Panc1 (cell line): ENCODE results near the gene NFATC2. TPM values are rescaled to one million over a fixed set of nuclear protein-coding genes. Genes with fewer than 3 reads are reported as not detected.

Source experiments
- ATAC-seq: fragments of 200-7000 bp; cut with Tn5 transposase; 2 replicates; pipeline ENCODE4 v1.9.1; 2020; ENCODE audit warnings: mild to moderate bottlenecking, moderate library complexity
- BruUV-seq: library from RNA; stranded (reverse); fragments of 400-500 nt; replicated peaks from 2 replicates; lab custom pipeline; 2021; lab: Mats Ljungman, UMichigan
- CTCF ChIA-PET: fragments of 300-600 bp; sonication (Branson Sonifier 250); formaldehyde crosslinking; loops from one replicate; lab custom pipeline; 2022; ENCODE audit warnings: antibody characterized with exemption; lab: Charles Lee
- POLR2A ChIA-PET: fragments of 300-600 bp; sonication (Branson Sonifier 250); formaldehyde crosslinking; loops from one replicate; lab custom pipeline; 2022; ENCODE audit warnings: antibody characterized with exemption; lab: Charles Lee
- DNase-seq: peaks from one replicate; pipeline ENCODE4 v3.0.0-alpha.2; 2010; ENCODE audit warnings: low read depth, low spot score
- H3K27ac ChIP-seq: 2 replicates; pipeline ENCODE4 v1.5.1; 2011; ENCODE audit warnings: mild to moderate bottlenecking, low read length, inconsistent platforms
- H3K27me3 ChIP-seq: fragments of 200-500 bp; sonication (Bioruptor generic); 2 replicates; pipeline ENCODE4 v1.6.0; 2014; ENCODE audit warnings: low read length, inconsistent platforms; ENCODE audit not compliant: control insufficient read depth, insufficient read depth
- H3K36me3 ChIP-seq: fragments of 200-500 bp; sonication (Bioruptor generic); 2 replicates; pipeline ENCODE4 v1.5.1; 2014; ENCODE audit warnings: inconsistent platforms, mild to moderate bottlenecking, low read length, moderate library complexity; ENCODE audit not compliant: control insufficient read depth, insufficient read depth
- H3K4me1 ChIP-seq: 2 replicates; pipeline ENCODE4 v1.5.1; 2011; ENCODE audit warnings: inconsistent platforms, mild to moderate bottlenecking, low read length, moderate library complexity; ENCODE audit not compliant: control insufficient read depth, insufficient read depth
- H3K4me3 ChIP-seq, 2 experiments: 2 replicates each; pipeline ENCODE4 v1.5.1; 2011 to 2012; ENCODE audit warnings: low read depth in 2 of 2, low read length in 2 of 2, mild to moderate bottlenecking in 2 of 2, inconsistent platforms in 1 of 2, moderate library complexity in 1 of 2
- H3K9me3 ChIP-seq: fragments of 200-500 bp; sonication (Bioruptor generic); 2 replicates; pipeline ENCODE4 v1.5.1; 2014; ENCODE audit warnings: low read depth, mild to moderate bottlenecking, inconsistent platforms, low read length, moderate library complexity; ENCODE audit not compliant: control insufficient read depth, insufficient read depth
- CTCF ChIP-seq: fragments of 450-650 bp; IDR thresholded peaks from 2 replicates; pipeline ENCODE4 v1.5.1; 2017; ENCODE audit warnings: mild to moderate bottlenecking
- POLR2AphosphoS5 ChIP-seq: IDR thresholded peaks from 2 replicates; pipeline ENCODE4 v1.6.1; 2012; ENCODE audit warnings: mild to moderate bottlenecking, low read depth, low read length, moderate library complexity
- REST ChIP-seq, 2 experiments: IDR thresholded peaks; 2 replicates each; pipeline ENCODE4 v1.6.1; 2011 to 2012; ENCODE audit warnings: low read depth in 2 of 2, control low read depth in 1 of 2, low read length in 1 of 2, mild to moderate bottlenecking in 1 of 2, moderate library complexity in 1 of 2; ENCODE audit not compliant: insufficient read depth in 1 of 2
- SIN3A ChIP-seq: IDR thresholded peaks from 2 replicates; pipeline ENCODE4 v1.6.1; 2012; ENCODE audit warnings: low read depth, mild to moderate bottlenecking, low read length, moderate library complexity, borderline replicate concordance; ENCODE audit not compliant: insufficient read depth
- TCF7L2 ChIP-seq: IDR thresholded peaks from 2 replicates; pipeline ENCODE4 v1.6.1; 2011; ENCODE audit warnings: mild to moderate bottlenecking, low read depth, low read length, inconsistent platforms
- in situ Hi-C: cut with HindIII; loops from 2 replicates; pipeline ENCODE4 v1.10.0; 2016; ENCODE audit warnings: low sequenced_read_pairs, low pct_unique_long_range_greater_than_20kb
- intact Hi-C: fragments of 100-400 bp; cut with micrococcal nuclease; formaldehyde crosslinking; loops from one replicate; pipeline ENCODE4 v1.10.0; 2022; ENCODE audit not compliant: unreplicated experiment
- total RNA-seq: library from RNA; stranded (reverse); gene quantifications from one replicate; pipeline ENCODE4 v1.2.1, GENCODE V29; 2021; ENCODE audit not compliant: unreplicated experiment

NFATC2 gene
- total RNA-seq, 1 experiment from 2014 or later, result 10.6 TPM

DNA sequence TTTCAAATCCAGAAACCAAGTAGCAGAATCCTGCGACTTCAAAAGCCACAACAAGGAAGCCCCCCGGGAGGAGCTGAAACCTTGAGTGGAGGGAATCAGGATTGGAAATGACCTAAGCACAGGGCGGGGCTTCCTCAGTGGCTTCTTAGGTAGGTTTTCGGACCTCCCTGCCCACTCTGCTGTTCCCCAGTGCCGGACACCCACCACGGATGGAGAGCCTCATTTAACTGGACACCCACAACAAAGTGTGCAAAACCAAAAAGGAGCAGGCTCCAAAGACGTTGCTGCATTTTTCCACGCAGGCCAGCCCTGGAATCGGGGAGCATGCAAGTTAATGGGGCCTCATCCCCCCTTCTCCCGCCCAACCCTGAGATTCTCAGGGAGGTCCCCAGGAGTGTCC is 144.4 kb downstream of the NFATC2 start:
- intact Hi-C loops, result no loop called here
- POLR2A ChIA-PET, result no interaction called here
- CTCF ChIA-PET, result no interaction called here
- no TSS peak for BruUV-seq
- H3K4me3 ChIP-seq, result no peak overlapping the region
- in situ Hi-C loops, result no loop called here
- H3K4me1 ChIP-seq, result no peaks in the 10 kb centered on the region
- no peaks in the 10 kb centered on the region for H3K27me3 ChIP-seq
- ATAC-seq (no peak), DNase-seq (no peak)
- no peak overlapping the region for H3K27ac ChIP-seq
- H3K9me3 ChIP-seq, result no peaks in the 10 kb centered on the region
- no peak for TF ChIP-seq CTCF
- no peak for TF ChIP-seq SIN3A
- no peak for TF ChIP-seq POLR2AphosphoS5
- TF ChIP-seq REST (IDR thresholded peaks at IDR 0.05; ENCODE audit: insufficient read depth in 1 of 2, low read depth in 2 of 2, low read length in 1 of 2), result no peak
- TF ChIP-seq TCF7L2, result no peak
- H3K36me3 ChIP-seq, result no peaks in the 10 kb centered on the region

DNA sequence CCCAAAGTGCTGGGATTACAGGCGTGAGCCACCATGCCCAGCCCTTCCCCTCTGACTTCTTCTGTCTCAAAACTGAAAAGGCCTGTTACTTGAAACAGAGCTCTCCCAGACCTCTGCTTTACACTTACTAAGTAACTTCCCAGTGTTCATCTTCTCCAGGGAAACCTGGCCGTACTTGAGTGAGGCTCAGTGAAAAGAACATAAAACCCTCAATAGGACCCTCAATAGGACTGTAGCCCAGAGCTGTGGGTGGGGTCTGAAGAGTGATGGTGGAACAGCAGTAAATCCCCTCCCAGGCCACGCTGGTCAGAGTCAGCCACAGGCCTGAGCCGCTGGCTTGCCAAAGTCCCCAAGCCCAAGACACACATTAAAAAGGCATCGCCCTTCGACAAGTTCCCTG is 145.4 kb downstream of the NFATC2 start:
- Histone ChIP-seq H3K4me1 (no peaks in the 10 kb centered on the region), H3K9me3 (no peaks in the 10 kb centered on the region), H3K27me3 (no peaks in the 10 kb centered on the region), H3K4me3 (no peak overlapping the region), H3K36me3 (no peaks in the 10 kb centered on the region), H3K27ac (no peak overlapping the region)
- intact Hi-C loops (no loop called here), in situ Hi-C loops (no loop called here)
- no peak for DNase-seq
- no peak for ATAC-seq
- POLR2A ChIA-PET, result no interaction called here
- no peak for TF ChIP-seq CTCF
- no peak for TF ChIP-seq TCF7L2
- TF ChIP-seq SIN3A, result no peak
- no peak for TF ChIP-seq POLR2AphosphoS5
- no peak for TF ChIP-seq REST (IDR thresholded peaks at IDR 0.05; ENCODE audit: insufficient read depth in 1 of 2, low read depth in 2 of 2, low read length in 1 of 2)
- CTCF ChIA-PET, result no interaction called here
- BruUV-seq, result no TSS peak
